HL-60 (cell line): ENCODE data around the gene SETBP1.

Experiments
- GABPA ChIP-seq: IDR thresholded peaks from 2 replicates; pipeline ENCODE4 v1.6.1; 2012; ENCODE audit warnings: low read depth
- POLR2AphosphoS5 ChIP-seq: IDR thresholded peaks from 2 replicates; pipeline ENCODE4 v1.6.1; 2012; ENCODE audit warnings: low read depth
- TF ChIP-seq, protein P1 (sequence below): IDR thresholded peaks from one replicate; pipeline ENCODE4 v1.5.1; 2011; ENCODE audit warnings: low read length, control low read depth, inconsistent platforms; ENCODE audit not compliant: insufficient read depth
- TF ChIP-seq, protein P2 (sequence below): IDR thresholded peaks from 2 replicates; pipeline ENCODE4 v1.6.1; 2012; ENCODE audit warnings: low read depth; ENCODE audit not compliant: insufficient replicate concordance

DNA sequence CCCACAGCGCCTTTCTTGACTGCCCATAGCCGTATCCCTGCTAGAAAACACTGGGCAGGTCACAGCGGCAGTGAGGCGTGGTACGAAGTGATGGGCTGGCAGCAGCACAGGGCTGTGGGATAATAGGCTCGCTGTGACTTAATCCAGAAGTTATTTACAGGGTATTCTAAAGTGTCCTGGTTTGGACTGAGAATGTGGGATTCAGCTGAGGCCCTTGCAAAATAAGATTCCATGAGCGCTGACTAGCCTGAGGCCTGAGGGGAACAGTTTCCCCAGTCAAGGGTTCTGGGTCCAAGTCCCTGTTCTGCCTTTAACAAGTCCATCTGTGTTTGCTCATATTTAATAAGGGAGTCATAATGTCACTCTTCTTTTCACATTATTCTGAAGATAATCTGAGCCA is 34.6 kb downstream of the SETBP1 start:
- TF ChIP-seq, protein P1, sequence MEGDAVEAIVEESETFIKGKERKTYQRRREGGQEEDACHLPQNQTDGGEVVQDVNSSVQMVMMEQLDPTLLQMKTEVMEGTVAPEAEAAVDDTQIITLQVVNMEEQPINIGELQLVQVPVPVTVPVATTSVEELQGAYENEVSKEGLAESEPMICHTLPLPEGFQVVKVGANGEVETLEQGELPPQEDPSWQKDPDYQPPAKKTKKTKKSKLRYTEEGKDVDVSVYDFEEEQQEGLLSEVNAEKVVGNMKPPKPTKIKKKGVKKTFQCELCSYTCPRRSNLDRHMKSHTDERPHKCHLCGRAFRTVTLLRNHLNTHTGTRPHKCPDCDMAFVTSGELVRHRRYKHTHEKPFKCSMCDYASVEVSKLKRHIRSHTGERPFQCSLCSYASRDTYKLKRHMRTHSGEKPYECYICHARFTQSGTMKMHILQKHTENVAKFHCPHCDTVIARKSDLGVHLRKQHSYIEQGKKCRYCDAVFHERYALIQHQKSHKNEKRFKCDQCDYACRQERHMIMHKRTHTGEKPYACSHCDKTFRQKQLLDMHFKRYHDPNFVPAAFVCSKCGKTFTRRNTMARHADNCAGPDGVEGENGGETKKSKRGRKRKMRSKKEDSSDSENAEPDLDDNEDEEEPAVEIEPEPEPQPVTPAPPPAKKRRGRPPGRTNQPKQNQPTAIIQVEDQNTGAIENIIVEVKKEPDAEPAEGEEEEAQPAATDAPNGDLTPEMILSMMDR = no peak
- TF ChIP-seq POLR2AphosphoS5 (no peak), GABPA (no peak)
- TF ChIP-seq, protein P2, sequence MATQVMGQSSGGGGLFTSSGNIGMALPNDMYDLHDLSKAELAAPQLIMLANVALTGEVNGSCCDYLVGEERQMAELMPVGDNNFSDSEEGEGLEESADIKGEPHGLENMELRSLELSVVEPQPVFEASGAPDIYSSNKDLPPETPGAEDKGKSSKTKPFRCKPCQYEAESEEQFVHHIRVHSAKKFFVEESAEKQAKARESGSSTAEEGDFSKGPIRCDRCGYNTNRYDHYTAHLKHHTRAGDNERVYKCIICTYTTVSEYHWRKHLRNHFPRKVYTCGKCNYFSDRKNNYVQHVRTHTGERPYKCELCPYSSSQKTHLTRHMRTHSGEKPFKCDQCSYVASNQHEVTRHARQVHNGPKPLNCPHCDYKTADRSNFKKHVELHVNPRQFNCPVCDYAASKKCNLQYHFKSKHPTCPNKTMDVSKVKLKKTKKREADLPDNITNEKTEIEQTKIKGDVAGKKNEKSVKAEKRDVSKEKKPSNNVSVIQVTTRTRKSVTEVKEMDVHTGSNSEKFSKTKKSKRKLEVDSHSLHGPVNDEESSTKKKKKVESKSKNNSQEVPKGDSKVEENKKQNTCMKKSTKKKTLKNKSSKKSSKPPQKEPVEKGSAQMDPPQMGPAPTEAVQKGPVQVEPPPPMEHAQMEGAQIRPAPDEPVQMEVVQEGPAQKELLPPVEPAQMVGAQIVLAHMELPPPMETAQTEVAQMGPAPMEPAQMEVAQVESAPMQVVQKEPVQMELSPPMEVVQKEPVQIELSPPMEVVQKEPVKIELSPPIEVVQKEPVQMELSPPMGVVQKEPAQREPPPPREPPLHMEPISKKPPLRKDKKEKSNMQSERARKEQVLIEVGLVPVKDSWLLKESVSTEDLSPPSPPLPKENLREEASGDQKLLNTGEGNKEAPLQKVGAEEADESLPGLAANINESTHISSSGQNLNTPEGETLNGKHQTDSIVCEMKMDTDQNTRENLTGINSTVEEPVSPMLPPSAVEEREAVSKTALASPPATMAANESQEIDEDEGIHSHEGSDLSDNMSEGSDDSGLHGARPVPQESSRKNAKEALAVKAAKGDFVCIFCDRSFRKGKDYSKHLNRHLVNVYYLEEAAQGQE = no peak
